Skeletal muscle satellite cell (primary cell): Measurements from ENCODE around the gene IQCE.
"Not testable (repeated sequence)": the region's sequence is repeated elsewhere in the genome, so short reads cannot be mapped to it uniquely, and the experiment has no call there.

ENCODE experiments used
- H3K27me3 ChIP-seq: 2 replicates; pipeline ENCODE4 v1.7.0; 2013; ENCODE audit warnings: low read length; ENCODE audit not compliant: control insufficient read depth, insufficient read depth
- H3K36me3 ChIP-seq: 2 replicates; pipeline ENCODE4 v1.7.0; 2013; ENCODE audit warnings: mild to moderate bottlenecking, control low read depth, low read length; ENCODE audit not compliant: insufficient read depth
- H3K4me1 ChIP-seq: 2 replicates; pipeline ENCODE4 v1.7.0; 2013; ENCODE audit warnings: low read length; ENCODE audit not compliant: control insufficient read depth, insufficient read depth
- H3K4me2 ChIP-seq: 2 replicates; pipeline ENCODE4 v1.7.0; 2013; ENCODE audit warnings: mild to moderate bottlenecking, low read length
- H3K4me3 ChIP-seq: 2 replicates; pipeline ENCODE4 v1.7.0; 2013; ENCODE audit warnings: low read length
- H3K9ac ChIP-seq: 2 replicates; pipeline ENCODE4 v1.7.0; 2013; ENCODE audit warnings: mild to moderate bottlenecking, low read depth, low read length, moderate library complexity
- H3K9me3 ChIP-seq: replicated peaks from 2 replicates; pipeline ENCODE4 v1.7.0; 2013; ENCODE audit warnings: mild to moderate bottlenecking, control low read depth, low read length

The IQCE gene

DNA sequence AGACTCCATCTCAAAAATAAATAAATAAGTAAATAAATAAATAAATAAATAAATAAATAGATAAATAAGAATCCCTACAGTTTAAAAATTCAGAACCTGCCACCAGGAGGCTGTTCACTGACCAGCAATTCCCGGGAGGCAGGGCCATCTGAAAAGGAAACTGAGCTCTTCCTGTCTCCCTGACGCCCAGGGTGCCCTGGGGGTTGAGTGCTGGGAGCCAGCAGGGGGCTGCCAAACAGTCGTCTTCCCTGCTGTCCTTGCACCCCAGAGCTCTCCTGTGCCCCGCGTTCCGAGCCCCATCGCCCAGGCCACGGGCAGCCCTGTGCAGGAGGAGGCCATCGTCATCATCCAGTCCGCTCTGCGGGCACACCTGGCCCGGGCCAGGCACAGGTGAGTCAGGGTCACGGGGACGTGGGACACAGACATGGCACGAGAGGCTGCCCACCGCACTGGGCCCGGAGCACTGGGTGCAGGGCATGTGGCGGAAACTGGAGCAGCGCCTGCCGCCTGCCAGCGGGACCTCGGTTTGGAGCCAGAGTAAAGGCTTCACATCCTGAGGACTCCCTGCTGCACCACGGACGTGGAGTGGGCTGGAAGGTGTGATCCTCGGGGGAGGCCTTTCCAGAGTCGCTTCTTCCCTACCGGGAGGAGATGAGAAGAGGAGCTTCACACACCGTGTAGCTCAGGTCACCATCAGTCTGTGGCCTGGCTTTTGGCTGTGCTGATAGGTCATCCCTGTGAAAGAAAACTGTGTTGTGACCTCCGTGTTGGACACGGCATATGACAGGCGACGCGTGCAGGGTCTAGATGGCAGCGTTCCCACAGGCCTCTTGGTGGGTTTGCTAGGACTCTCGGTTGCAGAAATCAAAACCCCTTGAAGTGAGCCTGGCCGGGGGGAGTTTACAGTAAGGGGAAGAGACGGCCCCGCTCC, 47.1 kb downstream of the IQCE start:
- Histone ChIP-seq H3K4me1 (peaks cover 15% of the 10 kb centered on the region), H3K4me2 (no peak overlapping the region), H3K9me3 (no peaks in the 10 kb centered on the region), H3K4me3 (no peak overlapping the region), H3K9ac (no peak overlapping the region), H3K27me3 (no peaks in the 10 kb centered on the region), H3K36me3 (peaks cover 8% of the 10 kb centered on the region)

DNA sequence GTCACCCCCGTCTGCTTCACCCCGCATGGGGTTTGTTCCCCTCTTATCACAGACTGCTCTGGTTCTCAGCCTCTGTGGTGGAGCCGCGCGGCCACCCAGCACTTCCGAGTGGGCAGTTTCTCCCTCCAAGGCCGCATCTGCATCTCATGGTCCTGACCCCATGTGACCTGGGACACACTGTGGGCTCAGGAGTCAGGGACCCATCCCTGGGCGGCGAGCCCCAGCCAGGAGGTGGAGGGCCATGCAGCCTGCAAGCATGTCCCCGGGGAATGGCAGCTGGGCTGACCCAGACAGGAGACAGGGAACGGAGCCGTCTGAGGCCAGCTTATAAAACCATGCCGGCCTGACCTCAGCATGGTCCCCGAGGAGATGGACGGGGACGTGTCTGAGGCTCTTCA, 47.8 kb downstream of the IQCE start:
- H3K36me3 ChIP-seq = peaks cover 3% of the 10 kb centered on the region
- H3K9me3 ChIP-seq = no peaks in the 10 kb centered on the region
- H3K9ac ChIP-seq = no peak overlapping the region
- no peaks in the 10 kb centered on the region for H3K27me3 ChIP-seq
- H3K4me1 ChIP-seq = peaks cover 15% of the 10 kb centered on the region
- H3K4me2 ChIP-seq = peak overlapping the region; percentile 15
- H3K4me3 ChIP-seq = no peak overlapping the region

DNA sequence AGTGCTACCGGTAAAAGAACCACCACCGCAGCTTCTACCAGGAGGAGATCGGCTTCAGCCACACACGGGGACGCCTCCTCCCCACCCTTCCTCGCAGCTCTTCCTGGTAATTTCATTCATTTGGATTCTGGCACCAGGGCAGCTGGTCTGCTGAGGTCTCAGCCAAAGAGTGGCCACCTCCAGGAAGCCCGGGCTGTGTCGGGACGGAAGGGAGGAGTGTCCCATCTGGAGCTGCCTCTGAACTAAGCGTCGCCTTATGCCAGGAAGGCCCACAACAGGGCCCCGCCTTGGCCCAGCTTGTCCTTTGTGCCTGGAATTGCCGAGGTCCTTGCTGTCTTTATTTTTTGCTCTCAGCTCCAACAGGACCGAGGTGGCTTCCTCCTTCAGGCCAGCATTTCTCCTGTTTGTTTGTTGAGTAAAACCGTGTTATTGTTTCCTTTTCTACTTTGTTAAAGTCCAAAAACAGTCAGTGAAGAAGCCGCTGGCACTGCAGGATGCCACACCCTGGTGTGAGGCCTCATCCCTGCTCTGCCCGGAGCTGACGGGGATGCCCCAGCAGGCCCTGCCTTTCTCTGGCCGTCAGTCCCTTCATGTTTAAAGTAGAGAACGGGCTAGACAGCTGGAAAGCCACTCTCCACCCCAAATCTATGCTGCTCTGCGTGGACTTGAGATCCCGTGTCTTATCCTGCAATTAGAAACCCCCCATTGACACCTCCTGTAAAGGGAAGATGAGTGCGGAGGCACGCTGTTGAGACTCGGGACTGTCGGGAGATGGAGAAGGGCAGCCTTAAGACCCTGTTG, 48.5 kb downstream of the IQCE start:
- Histone ChIP-seq H3K27me3 (no peaks in the 10 kb centered on the region), H3K4me1 (peaks cover 15% of the 10 kb centered on the region), H3K36me3 (peaks cover 3% of the 10 kb centered on the region), H3K4me3 (no peak overlapping the region), H3K4me2 (peak overlapping the region; percentile 15), H3K9me3 (no peaks in the 10 kb centered on the region), H3K9ac (peak overlapping the region; percentile 55)

DNA sequence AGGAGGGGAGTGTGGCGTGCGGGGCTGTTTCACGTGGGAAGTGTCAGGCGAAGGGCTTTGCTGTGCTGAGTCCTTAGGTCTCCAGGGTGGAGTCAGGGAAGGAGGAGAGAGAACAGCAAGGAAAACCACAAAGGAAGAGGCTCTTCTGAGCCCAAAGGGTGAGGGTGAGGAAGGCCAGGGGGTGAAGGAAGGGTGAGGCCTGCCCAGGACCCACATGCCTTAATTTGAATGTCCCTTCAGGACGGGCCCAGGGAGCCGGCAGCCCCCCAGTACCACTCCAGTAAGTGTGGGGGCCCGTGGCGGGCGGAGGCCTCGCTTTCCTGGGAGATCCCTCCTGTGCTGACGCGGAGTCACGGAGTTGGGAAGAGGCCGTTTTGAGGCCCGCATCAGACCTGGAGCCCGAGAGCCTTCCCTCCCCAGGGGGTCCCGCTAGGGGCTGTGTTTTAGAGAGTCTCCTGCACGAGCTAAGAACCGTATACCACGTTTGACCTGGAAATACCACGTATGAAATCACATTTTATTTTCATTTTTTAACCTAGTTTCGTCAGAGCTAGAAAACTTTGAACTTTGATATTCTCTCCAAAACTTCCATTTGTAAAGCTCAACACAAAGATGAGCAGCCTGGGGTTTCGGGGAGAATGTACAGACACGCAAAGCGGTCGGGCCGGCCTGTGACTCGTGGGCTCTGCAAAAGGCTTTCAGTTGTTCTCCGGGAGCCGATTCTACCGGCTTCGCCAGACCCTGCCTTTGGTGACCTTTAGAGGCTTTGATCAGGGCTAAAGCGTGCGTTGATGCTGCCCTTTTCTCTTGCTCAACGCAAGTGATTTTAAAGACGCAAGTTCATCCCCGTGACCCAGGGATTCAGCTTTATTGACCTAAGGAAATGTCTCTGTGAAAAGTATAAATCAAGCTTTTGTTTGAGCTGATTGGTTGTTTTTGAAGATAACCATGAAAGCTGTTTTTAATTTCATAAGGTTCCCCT, 49.4 kb downstream of the IQCE start:
- H3K4me1 ChIP-seq = peaks cover 15% of the 10 kb centered on the region
- H3K4me2 ChIP-seq = no peak overlapping the region
- no peak overlapping the region for H3K4me3 ChIP-seq
- H3K36me3 ChIP-seq = no peaks in the 10 kb centered on the region
- H3K9me3 ChIP-seq = no peaks in the 10 kb centered on the region
- peak overlapping the region; percentile 55 for H3K9ac ChIP-seq
- no peaks in the 10 kb centered on the region for H3K27me3 ChIP-seq

DNA sequence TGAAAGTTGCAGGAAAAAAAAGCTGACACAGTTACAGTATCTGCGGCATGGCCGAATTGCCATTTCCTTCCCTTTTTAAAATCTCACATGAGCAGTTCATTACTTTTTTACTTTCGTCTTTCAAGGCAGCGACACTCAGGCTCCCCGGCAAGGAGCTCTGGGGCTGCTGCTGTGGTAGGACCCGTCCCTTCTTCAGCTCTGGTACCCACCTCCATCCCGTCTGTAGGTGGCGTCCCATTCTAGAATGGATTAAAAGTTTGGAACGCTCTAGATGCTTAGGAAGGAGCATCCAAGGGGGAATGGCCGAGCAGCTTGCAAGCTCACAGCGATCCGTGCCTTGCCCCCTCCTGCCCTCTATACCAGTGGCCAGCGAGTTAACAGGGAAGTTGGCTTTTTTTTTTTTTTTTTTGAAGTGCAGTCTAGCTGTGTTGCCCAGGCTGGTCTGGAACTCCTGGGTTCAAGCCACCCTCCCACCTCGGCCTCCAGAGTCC, 50.2 kb downstream of the IQCE start:
- H3K4me2 ChIP-seq = no peak overlapping the region
- peaks cover 21% of the 10 kb centered on the region for H3K4me1 ChIP-seq
- H3K9me3 ChIP-seq = no peaks in the 10 kb centered on the region
- H3K9ac ChIP-seq = no peak overlapping the region
- no peaks in the 10 kb centered on the region for H3K36me3 ChIP-seq
- H3K27me3 ChIP-seq = peaks cover 7% of the 10 kb centered on the region
- H3K4me3 ChIP-seq = no peak overlapping the region

DNA sequence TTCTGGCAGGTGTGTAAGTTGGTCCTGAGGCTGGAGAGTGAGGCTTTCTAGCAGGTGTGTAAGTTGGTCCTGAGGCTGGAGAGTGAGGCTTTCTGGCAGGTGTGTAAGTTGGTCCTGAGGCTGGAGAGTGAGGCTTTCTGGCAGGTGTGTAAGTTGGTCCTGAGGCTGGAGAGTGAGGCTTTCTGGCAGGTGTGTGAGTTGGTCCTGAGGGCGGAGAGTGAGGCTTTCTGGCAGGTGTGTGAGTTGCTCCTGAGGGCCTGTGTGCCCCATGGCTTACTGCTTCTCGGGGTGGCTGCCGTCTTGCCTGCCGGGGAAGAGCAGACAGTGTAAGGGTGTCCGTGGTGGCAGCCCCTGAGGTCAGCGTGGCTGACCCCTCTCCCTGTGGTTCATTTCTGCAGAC, 50.9 kb downstream of the IQCE start:
- peaks cover 28% of the 10 kb centered on the region for H3K4me1 ChIP-seq
- H3K4me2 ChIP-seq, H3K4me3 ChIP-seq, H3K9me3 ChIP-seq, H3K27me3 ChIP-seq, H3K9ac ChIP-seq, H3K36me3 ChIP-seq: not testable (repeated sequence)

DNA sequence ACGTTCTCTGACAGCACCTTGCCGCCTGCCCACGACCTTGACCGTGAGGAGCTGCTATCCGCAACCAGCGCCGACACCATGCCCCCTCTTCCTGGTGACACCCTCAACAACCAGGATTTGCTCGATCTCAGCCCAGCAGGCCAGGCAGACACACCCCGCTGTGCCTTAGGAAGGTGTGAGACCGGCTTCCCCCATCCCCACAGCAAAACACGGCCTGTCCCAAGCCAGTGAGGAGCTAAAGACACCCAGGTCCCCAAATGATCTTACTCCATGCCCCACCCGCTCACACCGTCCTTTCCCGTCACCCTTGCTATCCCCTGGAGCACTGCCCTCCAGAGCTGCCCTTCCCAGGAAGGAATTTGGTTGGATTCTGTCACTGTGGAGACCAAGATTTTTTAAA, 51.7 kb downstream of the IQCE start:
- peaks cover 31% of the 10 kb centered on the region for H3K4me1 ChIP-seq
- H3K4me3 ChIP-seq = no peak overlapping the region
- H3K36me3 ChIP-seq = no peaks in the 10 kb centered on the region
- H3K27me3 ChIP-seq = peaks cover 12% of the 10 kb centered on the region
- no peak overlapping the region for H3K9ac ChIP-seq
- no peak overlapping the region for H3K4me2 ChIP-seq
- no peaks in the 10 kb centered on the region for H3K9me3 ChIP-seq

DNA sequence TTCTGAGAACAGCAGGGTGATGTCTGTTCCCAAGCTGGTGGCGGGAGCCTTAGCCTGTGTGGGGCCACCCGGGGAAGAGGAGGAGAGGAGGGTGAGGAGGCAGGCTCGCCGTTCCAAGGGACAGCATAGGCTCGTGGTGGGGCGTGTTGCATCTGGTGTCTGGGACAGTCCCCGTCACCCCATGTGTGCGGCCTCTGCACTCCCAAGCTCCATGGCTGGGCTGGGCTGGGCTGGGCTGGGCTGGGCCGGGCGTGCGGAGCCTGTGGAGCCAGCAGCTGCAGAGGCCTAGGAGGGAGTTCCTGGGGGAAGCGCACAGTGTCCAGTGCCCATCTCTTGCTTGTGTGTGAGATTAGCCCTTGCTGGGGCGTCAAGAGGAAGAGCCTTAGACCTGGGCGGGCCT, 52.1 kb downstream of the IQCE start:
- Histone ChIP-seq H3K36me3 (no peaks in the 10 kb centered on the region), H3K9ac (no peak overlapping the region), H3K4me2 (no peak overlapping the region), H3K9me3 (no peaks in the 10 kb centered on the region), H3K27me3 (peaks cover 12% of the 10 kb centered on the region), H3K4me3 (no peak overlapping the region), H3K4me1 (peaks cover 31% of the 10 kb centered on the region)

DNA sequence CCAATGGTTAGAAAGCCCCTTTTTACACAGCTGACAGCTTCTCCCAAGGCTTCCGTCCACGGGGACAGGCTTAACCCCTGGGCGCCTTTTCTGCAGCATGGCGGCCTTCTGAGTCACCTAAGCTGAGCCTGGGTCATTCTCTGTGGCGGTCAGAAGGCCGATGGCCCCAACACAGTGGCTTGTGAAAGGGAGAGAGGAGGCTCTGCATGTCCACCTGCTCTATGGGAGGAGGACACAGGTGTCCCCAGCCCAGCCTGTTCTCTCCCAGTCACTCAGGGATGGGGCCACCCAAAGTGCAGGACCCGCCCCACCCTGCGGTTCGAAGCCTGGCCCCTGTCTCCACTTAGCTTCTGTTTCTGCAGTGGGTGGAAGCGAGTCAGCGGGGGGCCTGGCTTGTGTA, 52.6 kb downstream of the IQCE start:
- Histone ChIP-seq H3K27me3 (peaks cover 12% of the 10 kb centered on the region), H3K9me3 (no peaks in the 10 kb centered on the region), H3K4me3 (no peak overlapping the region), H3K36me3 (no peaks in the 10 kb centered on the region), H3K9ac (no peak overlapping the region), H3K4me1 (peaks cover 31% of the 10 kb centered on the region), H3K4me2 (no peak overlapping the region)

DNA sequence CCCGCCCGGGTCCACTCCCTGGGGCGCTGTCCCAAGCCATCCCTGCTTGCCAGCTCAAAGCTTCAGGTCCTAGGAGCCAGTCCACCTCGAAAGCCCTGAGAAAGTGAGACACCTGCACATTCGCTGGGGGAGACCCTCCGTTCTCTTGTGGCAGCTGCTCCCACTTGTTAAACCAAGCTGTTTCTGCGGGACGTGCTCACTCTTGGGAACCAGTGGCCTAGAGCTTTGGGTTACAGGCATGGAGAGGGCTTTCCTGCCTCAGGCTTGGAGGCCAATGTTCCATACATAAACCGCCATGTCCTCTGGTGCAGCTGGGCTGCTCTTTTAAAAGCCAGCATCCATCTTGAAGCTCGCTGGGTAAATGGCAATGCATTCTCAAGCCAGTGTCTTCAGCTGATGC, 53.1 kb downstream of the IQCE start:
- H3K4me1 ChIP-seq = peaks cover 26% of the 10 kb centered on the region
- H3K4me2 ChIP-seq = no peak overlapping the region
- peaks cover 12% of the 10 kb centered on the region for H3K27me3 ChIP-seq
- no peaks in the 10 kb centered on the region for H3K36me3 ChIP-seq
- no peak overlapping the region for H3K9ac ChIP-seq
- no peak overlapping the region for H3K4me3 ChIP-seq
- no peaks in the 10 kb centered on the region for H3K9me3 ChIP-seq
